Karpas-422 (cell line): ENCODE data around the gene BBX. TPM values are rescaled to one million over a fixed set of nuclear protein-coding genes. Genes with fewer than 3 reads are reported as not detected.
"Not testable (repeated sequence)": the region's sequence is repeated elsewhere in the genome, so short reads cannot be mapped to it uniquely, and the experiment has no call there.

Experiments used
- DNase-seq: peaks from one replicate; pipeline ENCODE4 v3.0.0-alpha.2; 2015
- H2AFZ ChIP-seq: fragments of 200-600 bp; sonication (generic); 2 replicates; pipeline ENCODE4 v1.6.1; 2014; ENCODE audit warnings: antibody characterized with exemption, low read length, mixed read lengths
- H3K27ac ChIP-seq: fragments of 200-600 bp; sonication (generic); 2 replicates; pipeline ENCODE4 v1.5.1; 2014; ENCODE audit warnings: mild to moderate bottlenecking, low read length, moderate library complexity
- H3K27me3 ChIP-seq: fragments of 200-600 bp; sonication (generic); 2 replicates; pipeline ENCODE4 v1.6.1; 2014; ENCODE audit warnings: low read length, mixed read lengths
- H3K36me3 ChIP-seq: fragments of 200-600 bp; sonication (generic); 2 replicates; pipeline ENCODE4 v1.6.1; 2014; ENCODE audit warnings: low read length, mixed read lengths; ENCODE audit not compliant: insufficient read depth
- H3K4me1 ChIP-seq: fragments of 200-600 bp; sonication (generic); 2 replicates; pipeline ENCODE4 v1.6.1; 2014; ENCODE audit warnings: mild to moderate bottlenecking, low read length, mixed read lengths
- H3K4me2 ChIP-seq: fragments of 200-600 bp; sonication (generic); 2 replicates; pipeline ENCODE4 v1.6.1; 2014; ENCODE audit warnings: low read length, low read depth, mild to moderate bottlenecking; ENCODE audit not compliant: poor library complexity, severe bottlenecking
- H3K4me3 ChIP-seq: fragments of 200-600 bp; sonication (generic); 2 replicates; pipeline ENCODE4 v1.5.1; 2014; ENCODE audit warnings: mild to moderate bottlenecking, antibody characterized with exemption, low read length, mixed read lengths
- H3K79me2 ChIP-seq: fragments of 200-600 bp; sonication (generic); 2 replicates; pipeline ENCODE4 v1.6.1; 2014; ENCODE audit warnings: mild to moderate bottlenecking, low read length, mixed read lengths
- H3K9ac ChIP-seq: fragments of 200-600 bp; sonication (generic); 2 replicates; pipeline ENCODE4 v1.6.0; 2014; ENCODE audit warnings: low read length
- H3K9me2 ChIP-seq: fragments of 200-600 bp; sonication (generic), shearing (Covaris generic); replicated peaks from 2 replicates; pipeline ENCODE4 v1.6.0; 2014; ENCODE audit warnings: mild to moderate bottlenecking, low read length, moderate library complexity; ENCODE audit not compliant: insufficient read depth
- H3K9me3 ChIP-seq: fragments of 300-700, 200-600 bp; sonication (generic); 2 replicates; pipeline ENCODE4 v1.6.1; 2014; ENCODE audit warnings: low read length, mixed read lengths
- H4K20me1 ChIP-seq: fragments of 200-600 bp; sonication (generic); 2 replicates; pipeline ENCODE4 v1.6.1; 2014; ENCODE audit warnings: mild to moderate bottlenecking, antibody characterized with exemption, low read length, low read depth; ENCODE audit not compliant: insufficient read depth
- total RNA-seq: library from RNA; depleted of rRNA; stranded (reverse); fragments of >200 nt; shearing (Covaris generic); gene quantifications from 2 replicates; pipeline ENCODE4 v1.2.3, GENCODE V29; 2014; ENCODE audit warnings: low replicate concordance

The BBX gene
- total RNA-seq, 1 experiment from 2014 or later, result 109 TPM

- not testable (repeated sequence) for H2AFZ ChIP-seq, H3K4me2 ChIP-seq, H3K9ac ChIP-seq, H3K4me3 ChIP-seq, H4K20me1 ChIP-seq, H3K4me1 ChIP-seq, H3K9me2 ChIP-seq, H3K27ac ChIP-seq, H3K36me3 ChIP-seq, DNase-seq, H3K27me3 ChIP-seq, H3K9me3 ChIP-seq
- peaks cover 99% of the 10 kb centered on the region for H3K79me2 ChIP-seq
Measured at GRCh38 chr3:107571492-107571891, 48.7 kb downstream of the BBX start.

- H4K20me1 ChIP-seq, result no peaks in the 10 kb centered on the region
- no peaks in the 10 kb centered on the region for H3K36me3 ChIP-seq
- H3K9ac ChIP-seq, result no peak overlapping the region
- peak; percentile 66 for DNase-seq
- H3K4me2 ChIP-seq, result no peak overlapping the region
- H3K27me3 ChIP-seq, result no peaks in the 10 kb centered on the region
- H3K4me1 ChIP-seq, result 0 out of 2 replicates have a peak, but pooled peaks cover 2% of the 10 kb centered on the region
- H2AFZ ChIP-seq, result no peak overlapping the region
- H3K9me2 ChIP-seq, result no peaks in the 10 kb centered on the region
- peaks cover 98% of the 10 kb centered on the region for H3K79me2 ChIP-seq
- H3K9me3 ChIP-seq, result no peaks in the 10 kb centered on the region
- H3K4me3 ChIP-seq, result no peak overlapping the region
- no peak overlapping the region for H3K27ac ChIP-seq
Measured at GRCh38 chr3:107574650-107575049, 51.9 kb downstream of the BBX start.

- no peaks in the 10 kb centered on the region for H3K9me2 ChIP-seq
- H4K20me1 ChIP-seq, result no peaks in the 10 kb centered on the region
- H3K27ac ChIP-seq, result no peak overlapping the region
- no peaks in the 10 kb centered on the region for H3K27me3 ChIP-seq
- H2AFZ ChIP-seq, result no peak overlapping the region
- H3K4me1 ChIP-seq, result peaks cover 17% of the 10 kb centered on the region
- peaks cover 95% of the 10 kb centered on the region for H3K79me2 ChIP-seq
- no peak overlapping the region for H3K4me2 ChIP-seq
- DNase-seq, result no peak
- no peak overlapping the region for H3K4me3 ChIP-seq
- H3K36me3 ChIP-seq, result no peaks in the 10 kb centered on the region
- no peaks in the 10 kb centered on the region for H3K9me3 ChIP-seq
- H3K9ac ChIP-seq, result no peak overlapping the region
Measured at GRCh38 chr3:107578091-107578490, 55.3 kb downstream of the BBX start.

- no peak for DNase-seq
- no peaks in the 10 kb centered on the region for H3K9me3 ChIP-seq
Measured at GRCh38 chr3:107578523-107578922, 55.8 kb downstream of the BBX start.

GRCh38 chr3:107579371-107579770 lies 56.6 kb downstream of the BBX start:
- peaks cover 17% of the 10 kb centered on the region for H3K4me1 ChIP-seq
- H3K4me3 ChIP-seq, result no peak overlapping the region
- H3K36me3 ChIP-seq, result no peaks in the 10 kb centered on the region
- H3K27ac ChIP-seq, result no peak overlapping the region
- no peak overlapping the region for H2AFZ ChIP-seq
- no peak overlapping the region for H3K4me2 ChIP-seq
- H3K79me2 ChIP-seq, result peaks cover 91% of the 10 kb centered on the region
- H3K9ac ChIP-seq, result no peak overlapping the region
- no peaks in the 10 kb centered on the region for H4K20me1 ChIP-seq
- H3K9me2 ChIP-seq, result no peaks in the 10 kb centered on the region
- no peak for DNase-seq
- no peaks in the 10 kb centered on the region for H3K9me3 ChIP-seq
- H3K27me3 ChIP-seq, result no peaks in the 10 kb centered on the region

More at GRCh38 chr3:107578523-107578922, 55.8 kb downstream of the BBX start:
- Histone ChIP-seq H3K4me3 (no peak overlapping the region), H3K9me2 (no peaks in the 10 kb centered on the region), H3K9ac (no peak overlapping the region), H3K27ac (no peak overlapping the region), H2AFZ (no peak overlapping the region), H3K4me1 (peaks cover 17% of the 10 kb centered on the region), H3K36me3 (no peaks in the 10 kb centered on the region), H3K4me2 (no peak overlapping the region), H3K79me2 (peaks cover 95% of the 10 kb centered on the region), H3K27me3 (no peaks in the 10 kb centered on the region), H4K20me1 (no peaks in the 10 kb centered on the region)

- DNase-seq, result no peak
- Histone ChIP-seq H3K36me3 (no peaks in the 10 kb centered on the region), H3K4me2 (no peak overlapping the region), H4K20me1 (no peaks in the 10 kb centered on the region), H3K27me3 (no peaks in the 10 kb centered on the region), H3K9ac (no peak overlapping the region), H2AFZ (no peak overlapping the region), H3K4me1 (peaks cover 17% of the 10 kb centered on the region), H3K79me2 (peaks cover 90% of the 10 kb centered on the region), H3K27ac (0 out of 2 replicates have a peak overlapping the region, but pooled peaks have one; percentile 6), H3K9me2 (no peaks in the 10 kb centered on the region), H3K9me3 (no peaks in the 10 kb centered on the region), H3K4me3 (no peak overlapping the region)
Measured at GRCh38 chr3:107581230-107581629, 58.5 kb downstream of the BBX start.

GRCh38 chr3:107588217-107588616 lies 65.5 kb downstream of the BBX start:
- Histone ChIP-seq H3K9me2 (no peaks in the 10 kb centered on the region), H3K4me2 (no peak overlapping the region), H3K9me3 (no peaks in the 10 kb centered on the region), H3K9ac (no peak overlapping the region), H2AFZ (no peak overlapping the region), H4K20me1 (no peaks in the 10 kb centered on the region), H3K79me2 (peaks cover 94% of the 10 kb centered on the region), H3K4me1 (peaks cover 4% of the 10 kb centered on the region), H3K4me3 (no peak overlapping the region), H3K36me3 (no peaks in the 10 kb centered on the region), H3K27ac (no peak overlapping the region), H3K27me3 (no peaks in the 10 kb centered on the region)
- DNase-seq, result no peak

- Histone ChIP-seq H3K9me3 (no peaks in the 10 kb centered on the region), H3K4me2 (no peak overlapping the region), H3K27ac (no peak overlapping the region), H3K79me2 (peaks cover 99% of the 10 kb centered on the region), H3K4me3 (no peak overlapping the region), H3K27me3 (no peaks in the 10 kb centered on the region), H3K9me2 (no peaks in the 10 kb centered on the region), H3K9ac (no peak overlapping the region), H3K36me3 (no peaks in the 10 kb centered on the region), H3K4me1 (peaks cover 16% of the 10 kb centered on the region), H2AFZ (no peak overlapping the region), H4K20me1 (no peaks in the 10 kb centered on the region)
- DNase-seq, result no peak
Measured at GRCh38 chr3:107589454-107589853, 66.7 kb downstream of the BBX start.

GRCh38 chr3:107590786-107591185 lies 68.0 kb downstream of the BBX start:
- Histone ChIP-seq H4K20me1 (no peaks in the 10 kb centered on the region), H3K27ac (no peak overlapping the region), H3K79me2 (peaks cover 100% of the 10 kb centered on the region), H3K4me2 (no peak overlapping the region), H3K4me3 (no peak overlapping the region), H3K4me1 (peaks cover 29% of the 10 kb centered on the region), H2AFZ (no peak overlapping the region), H3K27me3 (no peaks in the 10 kb centered on the region), H3K9ac (no peak overlapping the region), H3K9me3 (no peaks in the 10 kb centered on the region), H3K36me3 (no peaks in the 10 kb centered on the region), H3K9me2 (no peaks in the 10 kb centered on the region)
- no peak for DNase-seq
